Endothelial cell of umbilical vein (primary cell): ENCODE data around the gene LMAN2L. TPM values are rescaled to one million over a fixed set of nuclear protein-coding genes. Genes with fewer than 3 reads are reported as not detected.

ENCODE experiments used
- BruUV-seq: library from RNA; stranded (reverse); fragments of 400-500 nt; replicated peaks from 2 replicates; lab custom pipeline; 2021; lab: Mats Ljungman, UMichigan
- CTCF ChIA-PET: fragments of 300-600, 350-600 bp; sonication (Branson Sonifier 250); formaldehyde crosslinking; loops from one replicate; lab custom pipeline; 2021; ENCODE audit warnings: antibody characterized with exemption, inconsistent platforms; lab: Charles Lee
- POLR2A ChIA-PET: fragments of 300-600, 350-600 bp; sonication (Branson Sonifier 250); formaldehyde crosslinking; loops from one replicate; lab custom pipeline; 2021; ENCODE audit warnings: antibody characterized with exemption, inconsistent platforms; lab: Charles Lee
- DNase-seq: peaks from one replicate; pipeline ENCODE4 v3.0.0-alpha.2; 2011; ENCODE audit warnings: low read depth, low spot score
- FAIRE-seq: peaks from 2 replicates; lab custom pipeline; 2011; peaks lifted over from hg19 to GRCh38; lab: Jason Lieb, UNC
- H2AFZ ChIP-seq: 2 replicates; pipeline ENCODE4 v1.6.0; 2012; ENCODE audit warnings: low read depth, low read length, control low read depth, inconsistent platforms
- H3K27ac ChIP-seq: 2 replicates; pipeline ENCODE4 v1.5.1; 2011; ENCODE audit warnings: low read depth, mild to moderate bottlenecking, control low read depth, low read length, moderate library complexity; ENCODE audit not compliant: insufficient read depth
- H3K27me3 ChIP-seq, 2 experiments: 2 replicates each; pipeline versions ENCODE4 v1.6.0 to v1.6.1; 2011; ENCODE audit warnings: low read length in 2 of 2, mixed read lengths in 1 of 2; ENCODE audit not compliant: control insufficient read depth in 2 of 2, insufficient read depth in 2 of 2
- H3K36me3 ChIP-seq, 2 experiments: 2 replicates in 1 of 2; 3 replicates in 1 of 2; pipeline ENCODE4 v1.5.1; 2011; ENCODE audit warnings: low read length in 2 of 2, mild to moderate bottlenecking in 1 of 2, moderate library complexity in 1 of 2; ENCODE audit not compliant: control insufficient read depth in 2 of 2, insufficient read depth in 2 of 2; ENCODE audit errors: extremely low read depth in 1 of 2
- H3K4me1 ChIP-seq: 3 replicates; pipeline ENCODE4 v1.5.1; 2011; ENCODE audit warnings: mild to moderate bottlenecking, low read length; ENCODE audit not compliant: control insufficient read depth, insufficient read depth; ENCODE audit errors: extremely low read depth
- H3K4me2 ChIP-seq: 2 replicates; pipeline ENCODE4 v1.6.1; 2011; ENCODE audit warnings: low read length, control low read depth, mixed read lengths; ENCODE audit not compliant: insufficient read depth
- H3K4me3 ChIP-seq, 3 experiments: fragments of 200-600 bp in 1 of 3; sonication (generic), shearing (Covaris generic) in 1 of 3; replicated peaks in 1 of 3; 2 replicates each; pipeline ENCODE4 v1.5.1; 2011 to 2016; ENCODE audit warnings: control low read depth in 3 of 3, low read length in 3 of 3, mild to moderate bottlenecking in 2 of 3, inconsistent platforms in 1 of 3, low read depth in 1 of 3, moderate library complexity in 1 of 3; ENCODE audit not compliant: insufficient read depth in 1 of 3
- H3K79me2 ChIP-seq: 2 replicates; pipeline ENCODE4 v1.6.0; 2012; ENCODE audit warnings: low read length, inconsistent platforms; ENCODE audit not compliant: control insufficient read depth, insufficient read depth
- H3K9ac ChIP-seq: replicated peaks from 2 replicates; pipeline ENCODE3; 2011; ENCODE audit warnings: low read length, control low read depth; ENCODE audit not compliant: insufficient read depth; ENCODE audit errors: extremely low read depth
- H3K9me1 ChIP-seq: replicated peaks from 3 replicates; pipeline ENCODE4 v1.6.0; 2011; ENCODE audit warnings: mild to moderate bottlenecking, low read length; ENCODE audit not compliant: control insufficient read depth, insufficient read depth; ENCODE audit errors: extremely low read depth
- H3K9me3 ChIP-seq: replicated peaks from 2 replicates; pipeline ENCODE4 v1.5.1; 2012; ENCODE audit warnings: low read length, inconsistent platforms; ENCODE audit not compliant: control insufficient read depth, insufficient read depth
- H4K20me1 ChIP-seq: replicated peaks from 2 replicates; pipeline ENCODE3; 2011; ENCODE audit warnings: mild to moderate bottlenecking, low read length; ENCODE audit not compliant: control insufficient read depth, insufficient read depth; ENCODE audit errors: extremely low read depth
- EZH2 ChIP-seq: IDR thresholded peaks from 2 replicates; pipeline ENCODE4 v1.6.1; 2012; ENCODE audit warnings: borderline replicate concordance, low read depth, mild to moderate bottlenecking, moderate library complexity, low read length, inconsistent platforms; ENCODE audit not compliant: severe bottlenecking
- FOS ChIP-seq: IDR thresholded peaks from 2 replicates; pipeline ENCODE4 v1.6.1; 2011; ENCODE audit warnings: mild to moderate bottlenecking, low read length, moderate library complexity, borderline replicate concordance; ENCODE audit not compliant: insufficient read depth
- GATA2 ChIP-seq: IDR thresholded peaks from 2 replicates; pipeline ENCODE4 v1.7.0; 2011; ENCODE audit warnings: low read depth, mild to moderate bottlenecking, moderate library complexity, mixed read lengths, low read length; ENCODE audit not compliant: insufficient read length, insufficient read depth
- MYC ChIP-seq: IDR thresholded peaks from one replicate; pipeline ENCODE4 v1.6.1; 2011; ENCODE audit warnings: mild to moderate bottlenecking, low read depth, low read length
- POLR2A ChIP-seq: IDR thresholded peaks from 2 replicates; pipeline ENCODE4 v1.6.1; 2012; ENCODE audit warnings: low read depth, mild to moderate bottlenecking, control low read depth, low read length
- POLR2AphosphoS5 ChIP-seq: IDR thresholded peaks from 2 replicates; pipeline ENCODE4 v1.6.1; 2012; ENCODE audit warnings: low read depth, mild to moderate bottlenecking, control low read depth, low read length, moderate library complexity; ENCODE audit not compliant: insufficient read depth
- dilution Hi-C: fragments of 300-500 bp; cut with MboI; formaldehyde crosslinking; loops from one replicate; pipeline ENCODE4 v1.15.0; 2019; ENCODE audit warnings: low sequenced_read_pairs; ENCODE audit not compliant: extremely low pct_ligation_motif_present
- intact Hi-C: fragments of 100-400 bp; cut with micrococcal nuclease; formaldehyde crosslinking; loops from one replicate; pipeline ENCODE4 v1.10.0; 2022
- polyA plus RNA-seq, 4 experiments: library from polyadenylated mRNA; depleted of rRNA in 3 of 4; stranded (reverse) in 3 of 4; unstranded in 1 of 4; fragments of >200 nt; gene quantifications; 2 replicates each; pipeline versions ENCODE4 v1.2.1 to v1.2.3, GENCODE V29; 2011 to 2012; ENCODE audit warnings: missing spikeins in 1 of 4
- total RNA-seq: library from RNA; stranded (reverse); gene quantifications from 2 replicates; pipeline ENCODE4 v1.2.3, GENCODE V29; 2021
- TF ChIP-seq, protein P1 (sequence below): IDR thresholded peaks from 2 replicates; pipeline ENCODE4 v1.6.1; 2011; ENCODE audit not compliant: insufficient read depth, insufficient read length
- TF ChIP-seq, protein P2 (sequence below), 2 donors: IDR thresholded peaks; 1 replicate in 1 of 2; 2 replicates in 1 of 2; pipeline ENCODE4 v1.5.1; 2011; ENCODE audit warnings: low read length in 2 of 2, mild to moderate bottlenecking in 2 of 2, moderate library complexity in 2 of 2, control low read depth in 1 of 2, inconsistent platforms in 1 of 2, low read depth in 1 of 2; ENCODE audit not compliant: insufficient read depth in 1 of 2; ENCODE audit errors: extremely low read depth in 1 of 2

Gene LMAN2L
- total and polyA plus RNA-seq, 2 donors (not counting 3 experiments of a cell fraction or from before 2014, with no cell fraction given), result 15.4 to 20.5 TPM

DNA sequence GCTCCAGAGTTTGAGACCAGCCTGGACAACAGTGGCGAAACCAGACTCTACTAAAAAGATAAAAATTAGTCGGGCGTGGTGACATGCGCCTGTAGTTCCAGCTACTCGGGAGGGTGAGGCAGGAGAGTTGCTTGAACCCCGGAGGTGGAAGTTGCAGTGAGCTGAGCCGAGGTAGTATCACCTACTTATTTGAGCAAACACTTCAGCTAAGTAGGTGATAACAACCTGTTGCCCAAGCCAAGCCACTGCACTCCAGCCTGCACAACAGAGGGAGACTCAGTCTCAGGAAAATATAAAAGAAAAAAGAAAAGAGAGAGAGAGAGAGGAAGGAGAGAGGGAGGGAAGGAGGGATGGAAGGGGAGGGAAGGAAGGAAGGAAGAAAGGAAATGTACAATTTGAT lies 76.0 kb downstream of the LMAN2L start:
- no peak for DNase-seq
- H2AFZ ChIP-seq, result no peak overlapping the region
- FAIRE-seq, result no peak
- no peak overlapping the region for H3K27ac ChIP-seq
- TF ChIP-seq EZH2, result no peak
- no peak for TF ChIP-seq POLR2AphosphoS5
- no peak for TF ChIP-seq POLR2A
- no peak for TF ChIP-seq GATA2
- TF ChIP-seq MYC, result no peak
- TF ChIP-seq, protein P1, sequence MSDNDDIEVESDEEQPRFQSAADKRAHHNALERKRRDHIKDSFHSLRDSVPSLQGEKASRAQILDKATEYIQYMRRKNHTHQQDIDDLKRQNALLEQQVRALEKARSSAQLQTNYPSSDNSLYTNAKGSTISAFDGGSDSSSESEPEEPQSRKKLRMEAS, result no peak
- no peaks in the 10 kb centered on the region for H3K9me1 ChIP-seq
- no peak overlapping the region for H3K4me3 ChIP-seq
- dilution Hi-C loops, result no loop called here
- H3K9me3 ChIP-seq, result no peaks in the 10 kb centered on the region
- H3K36me3 ChIP-seq, result no peaks in the 10 kb centered on the region
- H3K27me3 ChIP-seq, result no peaks in the 10 kb centered on the region
- intact Hi-C loops, result no loop called here
- no peak overlapping the region for H3K4me2 ChIP-seq
- CTCF ChIA-PET, result no interaction called here
- H3K79me2 ChIP-seq, result no peaks in the 10 kb centered on the region
- no TSS peak for BruUV-seq
- no peak overlapping the region for H3K9ac ChIP-seq
- peaks cover 7% of the 10 kb centered on the region for H3K4me1 ChIP-seq
- H4K20me1 ChIP-seq, result no peaks in the 10 kb centered on the region
- POLR2A ChIA-PET, result no interaction called here

DNA sequence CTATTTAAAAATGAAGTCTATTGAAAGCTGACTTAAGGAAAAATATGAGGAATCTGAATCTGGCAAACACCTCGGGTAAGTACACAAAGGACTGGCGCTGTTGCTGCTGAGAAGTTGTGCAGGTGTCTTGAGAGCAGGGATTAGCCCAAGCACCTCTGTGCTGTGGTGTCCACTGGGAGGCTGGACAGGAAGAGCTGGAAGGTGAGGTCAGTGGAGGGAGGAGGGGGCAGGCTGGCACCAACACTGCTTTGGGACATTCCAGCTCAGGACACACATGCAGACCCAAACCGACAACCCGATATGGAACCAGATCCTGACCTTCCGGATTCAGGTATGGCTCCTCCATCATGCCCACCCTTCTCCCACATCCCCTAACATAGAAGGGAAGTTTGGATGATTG lies 76.7 kb downstream of the LMAN2L start:
- Histone ChIP-seq H3K4me1 (peaks cover 7% of the 10 kb centered on the region), H2AFZ (no peak overlapping the region), H3K27me3 (no peaks in the 10 kb centered on the region), H3K9me3 (no peaks in the 10 kb centered on the region), H3K36me3 (no peaks in the 10 kb centered on the region), H3K4me3 (no peak overlapping the region), H3K9me1 (no peaks in the 10 kb centered on the region), H3K79me2 (no peaks in the 10 kb centered on the region), H3K4me2 (no peak overlapping the region), H4K20me1 (no peaks in the 10 kb centered on the region), H3K27ac (no peak overlapping the region), H3K9ac (no peak overlapping the region)
- POLR2A ChIA-PET, result interaction anchor here (1.1 kb wide), 1 partner anchor 13 kb away, joined by 3 read pairs; no protein-coding TSS in a partner anchor
- intact Hi-C loops (no loop called here), dilution Hi-C loops (no loop called here)
- CTCF ChIA-PET, result no interaction called here
- no TSS peak for BruUV-seq
- FAIRE-seq (no peak), DNase-seq (no peak)
- TF ChIP-seq MYC (no peak), POLR2AphosphoS5 (no peak), EZH2 (no peak), GATA2 (no peak), FOS (no peak)
- TF ChIP-seq, protein P2, sequence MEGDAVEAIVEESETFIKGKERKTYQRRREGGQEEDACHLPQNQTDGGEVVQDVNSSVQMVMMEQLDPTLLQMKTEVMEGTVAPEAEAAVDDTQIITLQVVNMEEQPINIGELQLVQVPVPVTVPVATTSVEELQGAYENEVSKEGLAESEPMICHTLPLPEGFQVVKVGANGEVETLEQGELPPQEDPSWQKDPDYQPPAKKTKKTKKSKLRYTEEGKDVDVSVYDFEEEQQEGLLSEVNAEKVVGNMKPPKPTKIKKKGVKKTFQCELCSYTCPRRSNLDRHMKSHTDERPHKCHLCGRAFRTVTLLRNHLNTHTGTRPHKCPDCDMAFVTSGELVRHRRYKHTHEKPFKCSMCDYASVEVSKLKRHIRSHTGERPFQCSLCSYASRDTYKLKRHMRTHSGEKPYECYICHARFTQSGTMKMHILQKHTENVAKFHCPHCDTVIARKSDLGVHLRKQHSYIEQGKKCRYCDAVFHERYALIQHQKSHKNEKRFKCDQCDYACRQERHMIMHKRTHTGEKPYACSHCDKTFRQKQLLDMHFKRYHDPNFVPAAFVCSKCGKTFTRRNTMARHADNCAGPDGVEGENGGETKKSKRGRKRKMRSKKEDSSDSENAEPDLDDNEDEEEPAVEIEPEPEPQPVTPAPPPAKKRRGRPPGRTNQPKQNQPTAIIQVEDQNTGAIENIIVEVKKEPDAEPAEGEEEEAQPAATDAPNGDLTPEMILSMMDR (IDR thresholded peaks at IDR 0.05; ENCODE audit: extremely low read depth in 1 of 2, insufficient read depth in 1 of 2, low read depth in 1 of 2, low read length in 2 of 2), result no peak
